Right hindlimb (tissue), 1 donor: ENCODE measurements around the gene VPS35.
A peak's percentile ranks its signal among the peaks of the same experiment; 100 is the strongest.
"Not testable (repeated sequence)": the region's sequence is repeated elsewhere in the genome, so short reads cannot be mapped to it uniquely, and the experiment has no call there.

Experiments used
- DNase-seq: peaks from one replicate; pipeline ENCODE4 v3.0.0-alpha.2; 2018

Gene VPS35

DNA sequence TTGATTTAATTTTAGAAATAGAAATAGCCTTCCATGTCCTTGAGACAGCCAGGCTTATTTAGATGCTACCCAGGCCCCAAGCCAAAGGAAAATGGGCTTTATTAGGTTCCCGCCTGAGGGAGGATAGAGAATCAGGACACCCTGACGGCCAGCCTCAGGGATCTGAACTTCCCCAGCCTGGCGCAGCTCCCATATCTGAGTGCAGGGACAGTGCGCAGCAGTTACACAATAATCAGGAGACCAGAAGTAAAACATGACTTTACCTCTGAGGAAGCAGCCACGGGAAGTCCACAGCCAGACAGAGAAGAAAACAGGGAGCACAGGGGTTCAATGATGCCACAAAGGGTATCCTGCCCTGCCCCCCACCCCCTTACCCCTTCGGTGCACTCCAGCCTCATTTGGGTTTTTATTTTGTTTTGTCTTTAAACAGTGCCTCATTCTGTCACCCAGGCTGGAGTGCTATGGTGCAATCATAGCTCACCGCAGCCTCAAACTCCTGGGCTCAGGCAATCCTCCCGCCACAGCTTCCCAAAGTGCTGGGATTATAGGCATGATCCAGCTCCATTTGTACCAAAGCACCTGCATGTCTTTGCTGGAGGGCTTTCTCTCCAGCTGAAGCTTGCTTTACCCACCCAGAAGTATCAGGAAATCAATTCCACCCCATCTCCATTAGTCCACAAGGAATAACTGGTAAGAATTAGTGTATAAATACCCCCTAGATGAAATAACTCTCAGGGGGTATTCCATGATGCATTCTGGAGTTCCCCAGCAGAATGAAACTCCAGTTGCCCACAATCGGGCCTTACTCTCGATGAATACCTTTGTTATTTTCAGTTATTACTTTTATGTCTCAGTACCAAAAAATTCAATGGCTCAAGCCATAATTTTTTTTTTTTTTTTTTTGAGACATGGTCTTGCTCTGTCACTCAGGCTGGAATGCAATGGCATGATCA lies 22.4 kb upstream of the VPS35 start:
- no peak for DNase-seq

DNA sequence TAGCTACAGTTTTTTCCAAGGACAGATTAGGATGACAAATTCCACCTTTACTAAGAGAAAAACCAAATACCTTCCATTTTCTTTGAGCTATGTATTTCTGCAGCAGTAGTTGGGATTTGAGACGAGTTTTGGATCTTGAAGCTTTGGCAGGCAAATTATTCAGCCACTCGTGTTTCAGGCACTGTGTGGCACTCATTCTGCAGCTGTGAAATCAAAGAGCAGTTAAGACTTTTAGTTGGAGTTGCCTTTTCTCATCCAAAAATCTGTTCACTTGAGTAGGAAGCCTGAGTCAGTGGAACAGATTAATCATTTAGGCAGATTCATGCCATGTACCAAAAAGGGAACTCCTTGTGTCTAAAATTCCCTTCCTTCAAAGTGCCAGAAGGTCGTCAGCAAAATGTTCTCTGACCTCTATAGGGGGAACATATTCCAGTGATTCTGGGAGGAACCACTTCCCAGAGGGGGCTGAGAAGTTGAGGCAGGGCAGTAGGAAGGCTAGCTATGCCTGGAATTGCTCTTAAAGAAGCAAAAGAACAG lies 20.6 kb upstream of the VPS35 start:
- no peak for DNase-seq

DNA sequence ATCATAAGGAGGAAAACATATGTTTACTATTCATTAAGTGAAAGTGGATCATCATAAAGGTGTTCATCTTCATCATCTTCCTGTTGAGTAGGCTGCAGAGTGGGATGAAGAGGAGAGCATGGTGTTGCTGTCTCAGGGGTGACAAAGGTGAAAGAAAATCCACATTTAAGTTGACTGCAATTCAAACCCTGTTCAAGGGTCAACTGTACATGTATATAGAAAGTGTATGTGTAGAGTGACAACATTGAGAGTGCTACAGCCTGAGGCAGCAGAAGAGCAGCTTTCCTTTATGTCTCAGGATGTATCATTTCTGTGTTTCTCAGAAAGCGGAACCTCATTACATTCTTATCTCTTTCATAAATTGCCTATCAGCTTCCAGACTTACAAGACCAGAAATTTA lies 17.7 kb upstream of the VPS35 start:
- DNase-seq, result no peak

DNA sequence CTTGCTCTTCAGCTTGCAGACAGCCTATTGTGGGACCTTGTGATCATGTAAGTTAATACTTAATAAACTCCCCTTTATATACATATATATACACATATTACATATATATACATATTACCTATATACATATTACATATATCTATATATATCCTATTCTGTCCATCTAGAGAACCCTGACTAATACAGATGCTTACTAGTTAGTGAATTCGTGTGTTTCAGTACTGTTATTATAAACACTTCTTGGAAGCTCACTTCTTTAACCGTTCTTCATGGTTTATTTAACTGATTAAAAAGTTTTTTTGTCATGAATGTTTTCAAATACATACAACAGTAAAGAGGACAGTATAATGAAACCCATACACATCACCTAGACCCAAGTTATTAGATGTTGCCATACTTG lies 13.1 kb upstream of the VPS35 start:
- DNase-seq, result no peak

DNA sequence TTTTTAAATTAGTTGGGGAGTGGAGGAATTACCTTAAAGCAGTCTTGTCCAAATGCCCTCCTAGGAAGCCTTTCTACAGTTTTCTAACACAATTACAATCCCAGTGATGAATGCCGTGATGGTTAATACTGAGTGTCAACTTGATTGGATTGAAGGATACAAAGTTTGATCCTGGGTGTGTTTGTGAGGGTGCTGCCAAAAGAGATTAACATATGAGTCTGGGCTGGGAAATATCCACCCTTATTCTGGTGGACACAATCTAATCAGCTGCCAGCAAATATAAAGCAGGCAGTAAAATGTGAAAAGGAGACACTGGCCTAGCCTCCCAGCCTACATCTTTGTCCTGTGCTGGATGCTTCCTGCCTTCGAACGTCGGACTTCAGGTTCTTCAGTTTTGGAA lies 12.6 kb upstream of the VPS35 start:
- DNase-seq, result no peak

DNA sequence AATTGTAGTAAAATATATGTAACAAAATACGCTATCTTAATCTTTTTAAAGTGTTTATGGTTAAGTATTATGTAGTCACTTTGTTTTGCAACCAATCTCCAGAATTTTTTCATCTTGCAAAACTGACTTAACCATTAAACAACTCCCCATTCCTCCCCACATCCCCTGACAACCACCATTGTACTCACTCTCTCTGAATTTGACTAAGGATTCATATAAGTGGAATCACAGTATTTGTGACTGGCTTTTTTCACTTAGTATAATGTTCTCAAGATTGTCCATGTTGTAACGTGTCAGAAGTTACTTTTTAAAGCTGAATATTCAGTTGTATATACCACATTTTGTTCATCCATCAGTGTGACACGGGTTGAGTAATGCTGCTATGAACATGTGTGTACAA lies 11.1 kb upstream of the VPS35 start:
- no peak for DNase-seq

DNA sequence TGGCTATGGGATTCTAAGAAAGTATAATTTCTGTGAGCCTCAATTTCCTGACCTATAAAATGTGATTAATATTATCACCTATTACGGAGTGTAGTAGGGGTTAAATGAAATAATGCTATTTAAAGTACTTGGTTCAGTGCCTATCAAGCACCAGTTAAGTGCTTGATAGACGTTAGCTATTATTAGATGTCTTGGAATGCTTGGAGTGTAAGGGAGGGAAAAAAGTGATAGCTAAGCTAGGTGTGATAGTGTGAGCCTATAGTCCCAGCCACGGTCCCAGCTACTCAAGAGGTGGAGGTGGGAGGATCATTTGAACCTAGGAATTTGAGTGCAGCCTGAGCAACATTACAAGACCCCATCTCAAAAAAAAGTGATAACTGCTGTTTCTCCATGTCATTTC lies 8.0 kb upstream of the VPS35 start:
- DNase-seq, result no peak

DNA sequence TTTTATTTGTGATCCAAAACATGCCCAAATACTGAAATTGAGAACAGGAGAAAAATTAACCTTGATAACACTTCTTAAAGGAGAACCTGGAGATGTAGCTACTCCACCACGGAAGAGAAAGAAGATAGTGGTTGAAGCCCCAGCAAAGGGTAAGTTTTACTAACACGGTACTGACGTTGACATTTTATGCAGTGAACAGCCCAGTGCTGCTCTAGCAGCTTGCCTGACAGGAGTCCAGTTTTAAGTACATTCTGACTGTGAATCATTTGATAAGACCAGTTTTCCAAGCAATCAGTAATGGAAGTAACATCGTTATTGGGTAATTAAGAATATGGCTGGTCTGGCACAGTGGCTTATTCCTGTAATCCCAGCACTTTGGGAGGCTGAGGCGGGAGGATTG lies 7.0 kb upstream of the VPS35 start:
- no peak for DNase-seq

DNA sequence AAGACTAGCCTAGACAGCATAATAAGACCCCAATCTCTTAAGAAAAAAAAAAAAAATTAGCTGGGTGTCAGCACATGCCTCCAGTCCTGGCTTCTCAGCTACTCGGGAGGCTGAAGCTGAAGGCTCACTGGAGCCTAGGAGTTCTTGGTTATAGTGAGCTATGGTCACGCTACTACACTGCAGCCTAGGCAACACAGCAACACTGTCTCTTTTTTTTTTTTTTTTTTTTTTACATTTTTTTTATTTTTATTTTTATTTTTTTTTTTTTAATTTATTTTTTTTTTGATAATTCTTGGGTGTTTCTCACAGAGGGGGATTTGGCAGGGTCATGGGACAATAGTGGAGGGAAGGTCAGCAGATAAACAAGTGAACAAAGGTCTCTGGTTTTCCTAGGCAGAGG lies 4.6 kb upstream of the VPS35 start:
- DNase-seq, result no peak

DNA sequence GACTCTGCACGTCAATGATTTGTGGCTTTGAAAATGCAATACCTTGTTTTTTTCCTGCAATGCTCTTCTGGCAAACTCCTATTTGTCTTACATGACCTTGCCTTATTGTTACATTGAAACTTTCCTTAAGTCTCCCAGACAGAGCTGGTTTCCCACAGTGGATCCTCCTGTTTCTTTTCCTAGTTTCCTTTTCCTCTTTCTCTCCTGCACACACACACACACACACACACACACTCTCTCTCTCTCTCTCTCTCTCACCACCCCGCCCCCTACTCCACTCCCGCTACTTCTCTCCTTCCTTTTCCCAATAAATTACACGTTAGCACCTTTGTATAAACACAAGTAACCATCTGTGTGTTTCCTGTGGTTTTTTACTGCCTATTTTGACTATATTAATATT lies 2.7 kb upstream of the VPS35 start:
- no peak for DNase-seq

DNA sequence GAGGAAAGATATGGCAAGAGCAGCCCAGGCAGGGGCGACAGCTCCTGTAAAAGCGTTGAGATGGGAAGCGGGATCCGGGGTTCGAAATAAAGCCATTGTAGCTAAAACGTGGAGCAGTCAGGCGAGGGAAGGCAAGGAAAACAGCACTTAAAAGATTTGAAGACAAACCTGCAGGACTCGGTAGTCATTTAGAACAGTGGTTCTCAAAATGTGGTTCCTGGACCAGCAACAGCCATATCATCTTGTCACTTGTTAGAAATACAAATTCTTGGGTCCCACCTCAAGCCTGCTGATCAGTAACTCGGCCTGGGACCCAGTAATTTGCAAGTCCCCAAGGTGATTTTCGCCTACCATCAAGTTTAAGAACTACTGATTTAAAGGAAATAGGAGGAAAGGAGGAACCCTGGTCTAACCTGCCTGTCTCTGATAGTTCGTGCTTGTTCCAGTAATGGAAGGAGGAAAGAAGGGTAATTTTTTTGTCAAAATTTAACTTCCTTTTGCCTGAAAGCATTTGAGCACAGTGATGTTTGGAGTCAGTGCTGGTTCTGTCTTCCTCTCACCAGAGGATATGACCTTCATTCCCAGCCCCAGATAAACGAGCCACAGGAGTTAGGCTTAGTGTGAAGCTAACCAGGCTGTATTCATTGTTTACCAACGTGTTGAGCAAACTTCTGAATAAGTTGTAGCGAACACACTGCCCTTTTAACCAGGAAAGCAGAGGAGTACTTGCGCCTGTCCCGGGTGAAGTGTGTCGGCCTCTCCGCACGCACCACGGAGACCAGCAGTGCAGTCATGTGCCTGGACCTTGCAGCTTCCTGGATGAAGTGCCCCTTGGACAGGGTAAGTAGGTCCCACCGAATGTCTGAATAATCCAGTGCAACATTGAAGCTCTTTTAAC lies 1.6 kb upstream of the VPS35 start:
- DNase-seq, result no peak

DNA sequence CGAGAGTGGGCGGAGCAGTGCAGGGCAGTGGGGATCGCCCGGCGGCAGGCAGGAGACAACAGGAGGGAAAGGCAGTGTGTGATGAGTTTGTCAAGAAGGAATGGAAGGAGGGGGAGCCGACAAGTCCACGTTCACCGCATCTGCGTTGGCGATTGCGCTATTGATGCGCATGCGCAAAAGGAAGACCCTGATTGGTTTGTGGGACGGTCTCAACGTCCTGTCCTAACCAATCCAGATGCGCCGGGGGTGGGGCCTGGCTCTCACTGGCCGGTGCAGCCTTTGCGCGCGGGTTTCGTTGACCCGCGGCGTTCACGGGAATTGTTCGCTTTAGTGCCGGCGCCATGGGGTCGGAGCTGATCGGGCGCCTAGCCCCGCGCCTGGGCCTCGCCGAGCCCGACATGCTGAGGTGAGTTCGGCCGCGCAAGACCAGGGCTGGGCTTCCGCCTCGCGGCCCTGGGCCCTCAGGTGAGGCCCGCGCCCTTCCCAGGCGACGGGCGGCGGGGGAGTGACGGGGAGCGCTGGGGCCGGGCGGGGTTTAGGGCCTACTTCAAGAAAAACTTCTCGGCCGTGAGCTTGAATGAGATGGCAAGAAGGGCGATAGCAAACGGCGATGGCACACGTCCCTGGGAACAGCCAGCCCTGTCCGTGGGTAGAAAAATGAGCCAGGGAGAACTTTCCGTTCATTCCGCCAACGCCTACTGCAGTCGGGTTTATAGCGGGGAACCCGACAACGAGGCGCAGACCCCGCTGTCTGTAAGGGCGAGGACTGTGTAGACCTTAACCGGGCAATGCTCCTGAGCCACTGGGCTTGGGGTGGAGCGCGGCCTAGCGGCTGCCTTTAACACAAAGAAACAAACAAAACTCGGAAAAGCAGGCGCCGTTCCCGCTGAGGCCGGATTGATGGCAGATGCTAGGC lies 645 bp upstream of the VPS35 start, which contains the start of gene ORC6:
Gene ORC6, plus strand, starts transcription at position 295 of the 916 bp plus-strand sequence. Its CDS starts 47 bp downstream, at position 342.
- peak; percentile 98 for DNase-seq

DNA sequence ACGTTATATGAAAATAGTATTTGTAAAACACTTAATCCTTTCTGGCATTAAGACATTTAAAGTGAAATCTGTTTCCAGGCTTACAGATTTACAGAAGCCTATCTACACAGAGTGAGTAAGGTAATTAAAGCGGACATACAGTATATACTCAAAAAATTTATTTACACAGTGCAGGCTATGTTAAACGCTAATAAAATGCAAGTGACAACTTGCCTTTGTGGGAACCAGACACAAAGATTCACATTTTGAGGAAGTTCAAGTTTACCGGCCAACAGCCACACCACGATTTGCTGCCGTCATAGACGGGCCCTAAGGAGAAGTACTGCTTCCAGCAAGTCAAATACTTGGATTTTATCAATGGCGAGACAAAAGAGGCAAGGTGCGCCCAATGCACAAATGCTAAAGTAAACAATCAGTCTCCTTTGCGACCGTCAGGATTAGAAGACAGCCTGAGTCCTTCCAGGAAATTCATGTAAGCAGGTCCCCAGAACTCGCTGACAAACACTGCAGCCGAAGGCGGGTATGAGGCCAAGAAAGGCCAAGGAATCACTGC lies 801 bp downstream of the VPS35 start:
- DNase-seq, result no peak

DNA sequence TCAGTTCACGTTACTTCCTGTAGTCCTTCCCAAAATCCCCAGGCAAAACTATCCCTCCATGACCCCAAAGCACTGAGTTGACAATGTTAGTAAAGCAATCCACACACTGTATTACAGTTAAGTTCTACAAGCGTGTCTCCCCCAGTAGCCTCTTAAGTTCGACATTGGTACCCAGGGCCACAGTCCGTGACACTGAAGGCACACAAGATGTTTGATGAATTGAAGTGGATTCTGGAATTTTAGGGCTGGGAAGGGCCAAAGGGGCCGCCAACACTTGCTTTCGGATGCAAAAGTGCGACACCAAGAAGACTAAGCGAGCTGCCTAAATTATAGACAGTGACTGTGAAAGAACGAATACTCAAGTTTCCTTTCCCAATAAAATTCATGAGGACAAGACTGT lies 1.5 kb downstream of the VPS35 start:
- no peak for DNase-seq

DNA sequence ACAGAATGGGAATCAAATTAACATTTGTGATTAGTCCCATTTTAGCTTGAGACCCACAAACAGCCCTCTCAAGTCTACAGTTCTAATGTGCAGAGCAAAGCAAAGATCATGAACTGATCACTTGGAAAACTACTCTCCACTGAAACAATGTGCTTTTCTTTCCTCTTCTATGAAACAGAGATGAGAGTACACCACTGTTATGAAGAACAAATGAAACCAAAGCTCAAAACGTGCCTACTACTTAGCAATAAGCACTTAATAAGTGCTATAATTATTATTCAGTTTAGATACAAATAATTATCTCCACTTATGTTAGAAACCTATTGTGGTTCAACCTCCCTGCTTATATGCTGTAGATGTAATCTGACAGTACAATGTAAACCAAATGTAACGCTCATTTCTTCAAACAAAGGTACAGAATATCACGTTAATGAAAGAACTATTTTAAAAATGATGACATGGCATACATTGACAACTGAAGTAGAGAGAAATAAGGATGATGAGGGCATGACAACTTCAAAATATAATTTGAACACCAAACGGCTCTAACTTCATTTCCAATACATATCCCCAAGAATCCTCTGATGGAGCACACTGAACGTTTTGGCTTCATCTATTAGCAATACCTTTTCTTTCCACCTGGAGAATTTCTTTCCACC lies 2.0 kb downstream of the VPS35 start:
- DNase-seq, result no peak

DNA sequence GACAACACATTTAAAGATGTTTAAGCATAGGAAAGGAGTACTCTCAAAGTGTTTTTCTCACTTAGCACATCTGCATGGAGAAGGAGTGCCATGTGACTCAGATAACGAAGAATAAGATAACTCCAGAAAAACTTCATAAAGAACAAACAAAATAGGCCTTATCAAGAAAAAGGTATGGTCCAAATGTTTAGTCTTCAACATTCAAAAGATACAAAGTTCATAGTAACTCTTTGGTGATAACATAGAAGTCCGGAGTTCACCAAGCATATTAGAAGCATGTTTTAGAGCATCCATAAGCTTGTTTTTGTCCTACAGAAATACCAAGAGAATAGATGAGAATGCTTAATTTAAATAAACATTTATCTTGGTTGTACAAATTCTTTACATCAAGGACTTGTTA lies 7.1 kb downstream of the VPS35 start:
- DNase-seq, result not testable (repeated sequence)

DNA sequence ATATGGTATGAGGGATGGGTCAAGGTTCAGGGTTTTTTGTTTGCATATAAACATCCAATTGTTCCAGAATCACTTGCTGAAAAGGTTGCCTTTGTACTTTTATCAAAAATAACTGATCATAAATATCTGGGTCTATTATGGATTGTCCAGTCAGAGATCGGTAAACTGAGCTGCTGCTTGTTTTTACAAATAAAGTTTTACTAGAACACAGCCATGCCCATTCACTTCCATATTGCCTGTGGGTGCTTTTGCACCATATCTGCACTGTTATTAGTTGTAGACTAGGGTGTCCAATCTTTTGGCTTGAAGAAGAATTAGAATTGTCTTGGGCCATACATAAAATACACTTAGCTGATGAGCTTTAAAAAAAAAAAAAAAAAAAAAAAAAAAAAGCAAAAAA lies 11.0 kb downstream of the VPS35 start:
- DNase-seq, result not testable (repeated sequence)

DNA sequence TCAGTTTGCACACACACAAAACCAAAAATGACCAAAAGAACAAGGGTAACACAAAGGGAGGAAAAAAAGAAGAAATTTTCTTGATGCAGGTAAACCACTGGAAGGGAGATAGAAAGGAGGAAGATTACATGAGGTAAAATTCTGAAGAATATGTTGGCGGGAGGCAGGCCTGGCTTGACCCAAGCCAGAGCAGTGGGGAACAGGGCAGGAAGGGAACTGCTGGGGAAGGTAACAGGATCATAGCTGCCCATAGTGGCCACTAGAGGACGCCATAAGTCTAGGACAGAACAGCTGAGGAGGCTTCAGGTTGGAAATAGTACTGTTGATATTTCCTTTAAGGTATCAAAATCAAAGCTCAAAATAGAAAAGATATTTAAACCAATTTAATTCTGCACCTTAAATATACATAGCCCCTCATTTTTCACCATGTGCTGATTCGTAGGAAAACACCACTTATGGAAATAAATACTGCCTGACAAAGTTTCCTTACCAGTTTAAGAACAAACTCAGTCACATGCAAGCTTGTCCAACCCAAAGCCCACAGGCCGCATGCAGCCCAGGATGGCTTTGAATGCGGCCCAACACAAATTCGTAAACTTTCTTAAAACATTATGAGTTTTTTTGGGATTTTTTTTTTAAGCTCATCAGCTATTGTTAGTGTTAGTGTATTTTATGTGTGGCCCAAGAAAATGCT lies 15.5 kb downstream of the VPS35 start:
- DNase-seq, result peak; percentile 38

DNA sequence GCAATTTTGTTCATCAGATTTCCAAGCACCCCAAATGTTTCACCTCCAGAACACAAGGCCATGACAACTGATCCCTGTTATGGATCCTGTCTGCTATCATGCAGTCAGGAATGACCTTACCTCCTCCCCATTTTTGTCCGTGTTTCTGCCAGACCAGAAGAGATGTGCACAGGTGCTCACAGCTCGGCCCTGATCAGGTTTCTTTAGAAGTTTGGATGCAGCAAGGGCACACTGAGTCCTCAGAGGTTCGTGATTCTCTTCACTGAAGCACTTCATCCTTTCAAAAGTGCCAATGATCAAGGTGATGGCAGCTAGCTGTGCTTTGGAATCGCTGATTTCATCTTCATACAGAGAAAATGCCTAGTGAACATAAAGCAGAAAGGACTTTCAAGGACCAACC lies 26.9 kb downstream of the VPS35 start:
- DNase-seq, result no peak

DNA sequence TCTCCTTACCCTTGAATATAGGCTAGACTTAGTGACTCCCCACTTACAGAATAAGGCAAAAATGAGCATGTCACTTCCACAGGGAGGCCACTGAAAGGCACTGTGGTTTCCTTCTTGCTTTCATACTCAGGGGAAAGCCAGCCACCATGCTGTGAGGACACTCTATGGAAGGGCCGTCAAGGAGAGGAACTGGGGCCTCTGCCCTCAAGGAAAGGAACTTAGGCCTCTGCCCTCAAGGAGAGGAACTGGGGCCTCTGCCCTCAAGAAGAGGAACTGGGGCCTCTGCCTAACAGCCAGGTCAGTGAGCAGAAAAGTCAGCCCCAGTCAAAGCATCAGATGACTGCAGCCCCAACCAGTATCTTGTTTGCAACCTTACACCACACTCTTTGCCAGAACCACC lies 30.1 kb downstream of the VPS35 start:
- peak; percentile 25 for DNase-seq

DNA sequence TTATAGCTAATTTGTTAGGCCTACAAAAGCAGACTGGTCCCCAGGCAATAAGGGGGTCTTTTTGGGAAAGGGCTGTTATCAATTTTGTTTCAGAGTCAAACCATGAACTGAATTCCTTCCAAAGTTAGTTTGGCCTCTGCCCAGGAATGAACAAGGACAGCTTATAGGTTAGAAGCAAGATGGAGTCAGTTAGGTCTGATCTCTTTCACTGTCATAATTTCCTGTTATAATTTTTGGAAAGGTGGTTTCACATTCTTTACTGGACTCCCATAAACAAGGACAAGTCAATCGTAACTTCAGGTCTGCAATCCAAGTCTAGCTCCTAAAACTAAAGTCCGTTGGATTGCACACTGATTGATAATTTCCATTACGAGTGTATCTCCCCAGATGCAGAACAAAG lies 37.7 kb downstream of the VPS35 start:
- DNase-seq, result no peak
